GM19351 (cell line): ENCODE results near the gene TIMM50.

ENCODE experiments used
- ATAC-seq: cut with Tn5 transposase; IDR thresholded peaks from one replicate; pipeline ENCODE4 v1.9.1; 2021; ENCODE audit warnings: mild to moderate bottlenecking, moderate library complexity; ENCODE audit not compliant: unreplicated experiment

TIMM50 gene

GRCh38 chr19:39498798-39499642 is 18.4 kb downstream of the TIMM50 start, which contains the start of gene DLL3:
Gene DLL3 (plus strand): TSS chr19:39498947. CDS start chr19:39498975, 28 bp downstream.
- ATAC-seq: no peak

GRCh38 chr19:39499932-39500331 is 19.3 kb downstream of the TIMM50 start:
- ATAC-seq: no peak

GRCh38 chr19:39500543-39500942 is 19.9 kb downstream of the TIMM50 start:
- no peak for ATAC-seq

- no peak for ATAC-seq
Observed at GRCh38 chr19:39501340-39501739, 20.7 kb downstream of the TIMM50 start.

- no peak for ATAC-seq
Observed at GRCh38 chr19:39502640-39503417, 22.2 kb downstream of the TIMM50 start.

GRCh38 chr19:39506598-39506943 is 25.9 kb downstream of the TIMM50 start:
- ATAC-seq: no peak

- ATAC-seq: no peak
Observed at GRCh38 chr19:39506944-39507714, 26.5 kb downstream of the TIMM50 start.

GRCh38 chr19:39507715-39508364 is 27.2 kb downstream of the TIMM50 start:
- ATAC-seq: no peak

GRCh38 chr19:39508629-39509028 is 28.0 kb downstream of the TIMM50 start:
- ATAC-seq: no peak

GRCh38 chr19:39509233-39509632 is 28.6 kb downstream of the TIMM50 start:
- ATAC-seq: no peak

GRCh38 chr19:39512988-39513387 is 32.4 kb downstream of the TIMM50 start:
- ATAC-seq: no peak

GRCh38 chr19:39514840-39515550 is 34.4 kb downstream of the TIMM50 start, which contains the start of gene SELENOV:
Gene SELENOV (plus strand): TSS chr19:39515139. CDS start chr19:39515213, 74 bp downstream.
- ATAC-seq: no peak

- ATAC-seq: no peak
Observed at GRCh38 chr19:39515551-39516191, 35.0 kb downstream of the TIMM50 start.

- no peak for ATAC-seq
Observed at GRCh38 chr19:39516270-39516669, 35.6 kb downstream of the TIMM50 start.

- ATAC-seq: no peak
Observed at GRCh38 chr19:39517432-39517831, 36.8 kb downstream of the TIMM50 start.

- no peak for ATAC-seq
Observed at GRCh38 chr19:39518458-39518857, 37.8 kb downstream of the TIMM50 start.

GRCh38 chr19:39518975-39519374 is 38.3 kb downstream of the TIMM50 start:
- no peak for ATAC-seq

- ATAC-seq: no peak
Observed at GRCh38 chr19:39520541-39521484, 40.2 kb downstream of the TIMM50 start.
